ENCODE data around the gene OTUD1.

- TF ChIP-seq CTCF (IDR thresholded peaks at IDR 0.05; ENCODE audit: poor library complexity), result no peak
- TF ChIP-seq EZH2 (IDR thresholded peaks at IDR 0.05; ENCODE audit: borderline replicate concordance), result no peak
These were observed 41.1 kb downstream of the OTUD1 start for GRCh38 chr10:23479798-23480473.

Measured in hepatocyte (in vitro differentiated cells).